SK-N-SH treated with all-trans-retinoic acid at 6 μM for 48 hours (cell line): Measurements from ENCODE around the gene UBXN6.

Source experiments
- BACH2 ChIP-seq: fragments of 250-450 bp; sonication (Bioruptor Pico); IDR thresholded peaks from 2 replicates; pipeline ENCODE4 v1.9.0; 2021; ENCODE audit warnings: mild to moderate bottlenecking, borderline replicate concordance
- GLIS3 ChIP-seq: fragments of 250-450 bp; sonication (Bioruptor Pico); IDR thresholded peaks from 2 replicates; pipeline ENCODE4 v1.5.0; 2020; ENCODE audit warnings: mild to moderate bottlenecking, moderate library complexity
- ISL1 ChIP-seq: fragments of 250-450 bp; sonication (Bioruptor Pico); IDR thresholded peaks from 2 replicates; pipeline ENCODE4 v2.1.2; 2022; ENCODE audit warnings: mild to moderate bottlenecking, moderate library complexity
- RARB ChIP-seq: fragments of 250-450 bp; sonication (Bioruptor Pico); IDR thresholded peaks from 2 replicates; pipeline ENCODE4 v1.8.0; 2021; ENCODE audit warnings: mild to moderate bottlenecking, moderate library complexity
- TOX ChIP-seq: fragments of 250-450 bp; sonication (Bioruptor Pico); IDR thresholded peaks from 2 replicates; pipeline ENCODE4 v1.8.0; 2021; ENCODE audit warnings: mild to moderate bottlenecking, moderate library complexity, borderline replicate concordance
- ZC3H10 ChIP-seq: fragments of 250-450 bp; sonication (Bioruptor Pico); IDR thresholded peaks from 2 replicates; pipeline ENCODE4 v1.5.1; 2021; ENCODE audit warnings: mild to moderate bottlenecking, moderate library complexity
- ZFP3 ChIP-seq: fragments of 250-450 bp; sonication (Bioruptor Pico); IDR thresholded peaks from 2 replicates; pipeline ENCODE4 v1.5.0; 2020; ENCODE audit warnings: mild to moderate bottlenecking, moderate library complexity
- TF ChIP-seq, protein P1 (sequence below): fragments of 250-450 bp; sonication (Bioruptor Pico); IDR thresholded peaks from 2 replicates; pipeline ENCODE4 v1.5.1; 2020; ENCODE audit warnings: low read depth, mild to moderate bottlenecking, moderate library complexity
- TF ChIP-seq, protein P2 (sequence below): fragments of 250-450 bp; sonication (Bioruptor Pico); IDR thresholded peaks from 2 replicates; pipeline ENCODE4 v1.5.1; 2021; ENCODE audit warnings: mild to moderate bottlenecking, moderate library complexity
- TF ChIP-seq, protein P3 (sequence below): fragments of 250-450 bp; sonication (Bioruptor Pico); IDR thresholded peaks from 2 replicates; pipeline ENCODE4 v1.5.0; 2020; ENCODE audit warnings: mild to moderate bottlenecking, moderate library complexity

DNA sequence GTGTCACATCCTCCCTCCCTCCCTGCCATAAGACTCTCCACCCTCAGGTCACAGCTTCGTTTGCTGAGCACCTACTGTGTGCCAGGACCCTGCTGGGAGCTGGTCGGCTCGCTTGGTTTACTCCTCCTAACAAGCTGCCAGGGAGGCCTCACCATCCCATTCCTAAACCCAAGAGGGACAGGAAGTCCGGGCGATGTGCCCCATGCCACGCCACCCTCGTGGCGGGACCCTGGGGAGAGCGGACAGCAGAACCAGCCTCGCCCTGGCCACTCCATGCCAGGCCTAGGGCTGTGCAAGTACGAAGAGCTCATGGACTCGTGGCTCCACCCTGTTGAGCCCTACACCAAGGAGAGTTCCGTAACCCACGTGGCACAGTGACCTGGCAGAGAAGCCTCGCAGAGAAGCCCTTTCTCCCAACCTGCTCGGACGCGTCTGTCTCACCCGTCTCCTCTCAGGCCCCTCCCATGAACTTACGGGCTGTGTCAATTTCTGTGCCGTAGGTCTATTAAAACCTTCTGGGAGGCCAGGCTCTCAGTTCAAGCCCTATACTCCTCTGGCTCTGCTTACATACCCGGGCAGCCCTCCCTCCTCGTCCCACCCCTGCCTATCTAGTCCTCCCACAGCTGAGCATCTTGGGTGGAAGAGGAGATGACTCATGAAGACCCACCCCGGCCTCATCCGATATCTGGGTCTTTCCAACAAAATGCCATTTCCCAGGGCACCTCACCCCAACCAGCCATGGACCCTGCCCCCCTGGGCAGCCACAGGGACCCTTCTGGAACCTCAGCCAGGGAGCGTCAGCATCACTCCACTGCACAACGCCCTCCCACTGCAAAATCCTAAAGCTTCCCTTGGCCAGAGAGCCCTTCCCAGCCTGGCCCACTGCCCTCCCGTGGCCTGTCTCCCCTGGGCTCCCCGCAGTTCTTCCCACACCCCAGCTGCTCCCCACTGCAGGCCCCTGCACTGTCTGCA, 2.6 kb downstream of the UBXN6 start:
- TF ChIP-seq, protein P1, sequence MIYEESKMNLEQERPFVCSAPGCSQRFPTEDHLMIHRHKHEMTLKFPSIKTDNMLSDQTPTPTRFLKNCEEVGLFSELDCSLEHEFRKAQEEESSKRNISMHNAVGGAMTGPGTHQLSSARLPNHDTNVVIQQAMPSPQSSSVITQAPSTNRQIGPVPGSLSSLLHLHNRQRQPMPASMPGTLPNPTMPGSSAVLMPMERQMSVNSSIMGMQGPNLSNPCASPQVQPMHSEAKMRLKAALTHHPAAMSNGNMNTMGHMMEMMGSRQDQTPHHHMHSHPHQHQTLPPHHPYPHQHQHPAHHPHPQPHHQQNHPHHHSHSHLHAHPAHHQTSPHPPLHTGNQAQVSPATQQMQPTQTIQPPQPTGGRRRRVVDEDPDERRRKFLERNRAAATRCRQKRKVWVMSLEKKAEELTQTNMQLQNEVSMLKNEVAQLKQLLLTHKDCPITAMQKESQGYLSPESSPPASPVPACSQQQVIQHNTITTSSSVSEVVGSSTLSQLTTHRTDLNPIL (CRISPR knock-in tag): no peak
- TF ChIP-seq ZC3H10 (no peak), RARB (CRISPR knock-in tag) (no peak), BACH2 (CRISPR knock-in tag) (no peak), GLIS3 (CRISPR knock-in tag) (no peak), ISL1 (CRISPR knock-in tag) (no peak), TOX (no peak), ZFP3 (CRISPR knock-in tag) (no peak)
- TF ChIP-seq, protein P2, sequence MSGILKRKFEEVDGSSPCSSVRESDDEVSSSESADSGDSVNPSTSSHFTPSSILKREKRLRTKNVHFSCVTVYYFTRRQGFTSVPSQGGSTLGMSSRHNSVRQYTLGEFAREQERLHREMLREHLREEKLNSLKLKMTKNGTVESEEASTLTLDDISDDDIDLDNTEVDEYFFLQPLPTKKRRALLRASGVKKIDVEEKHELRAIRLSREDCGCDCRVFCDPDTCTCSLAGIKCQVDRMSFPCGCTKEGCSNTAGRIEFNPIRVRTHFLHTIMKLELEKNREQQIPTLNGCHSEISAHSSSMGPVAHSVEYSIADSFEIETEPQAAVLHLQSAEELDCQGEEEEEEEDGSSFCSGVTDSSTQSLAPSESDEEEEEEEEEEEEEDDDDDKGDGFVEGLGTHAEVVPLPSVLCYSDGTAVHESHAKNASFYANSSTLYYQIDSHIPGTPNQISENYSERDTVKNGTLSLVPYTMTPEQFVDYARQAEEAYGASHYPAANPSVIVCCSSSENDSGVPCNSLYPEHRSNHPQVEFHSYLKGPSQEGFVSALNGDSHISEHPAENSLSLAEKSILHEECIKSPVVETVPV (CRISPR knock-in tag): no peak
- TF ChIP-seq, protein P3, sequence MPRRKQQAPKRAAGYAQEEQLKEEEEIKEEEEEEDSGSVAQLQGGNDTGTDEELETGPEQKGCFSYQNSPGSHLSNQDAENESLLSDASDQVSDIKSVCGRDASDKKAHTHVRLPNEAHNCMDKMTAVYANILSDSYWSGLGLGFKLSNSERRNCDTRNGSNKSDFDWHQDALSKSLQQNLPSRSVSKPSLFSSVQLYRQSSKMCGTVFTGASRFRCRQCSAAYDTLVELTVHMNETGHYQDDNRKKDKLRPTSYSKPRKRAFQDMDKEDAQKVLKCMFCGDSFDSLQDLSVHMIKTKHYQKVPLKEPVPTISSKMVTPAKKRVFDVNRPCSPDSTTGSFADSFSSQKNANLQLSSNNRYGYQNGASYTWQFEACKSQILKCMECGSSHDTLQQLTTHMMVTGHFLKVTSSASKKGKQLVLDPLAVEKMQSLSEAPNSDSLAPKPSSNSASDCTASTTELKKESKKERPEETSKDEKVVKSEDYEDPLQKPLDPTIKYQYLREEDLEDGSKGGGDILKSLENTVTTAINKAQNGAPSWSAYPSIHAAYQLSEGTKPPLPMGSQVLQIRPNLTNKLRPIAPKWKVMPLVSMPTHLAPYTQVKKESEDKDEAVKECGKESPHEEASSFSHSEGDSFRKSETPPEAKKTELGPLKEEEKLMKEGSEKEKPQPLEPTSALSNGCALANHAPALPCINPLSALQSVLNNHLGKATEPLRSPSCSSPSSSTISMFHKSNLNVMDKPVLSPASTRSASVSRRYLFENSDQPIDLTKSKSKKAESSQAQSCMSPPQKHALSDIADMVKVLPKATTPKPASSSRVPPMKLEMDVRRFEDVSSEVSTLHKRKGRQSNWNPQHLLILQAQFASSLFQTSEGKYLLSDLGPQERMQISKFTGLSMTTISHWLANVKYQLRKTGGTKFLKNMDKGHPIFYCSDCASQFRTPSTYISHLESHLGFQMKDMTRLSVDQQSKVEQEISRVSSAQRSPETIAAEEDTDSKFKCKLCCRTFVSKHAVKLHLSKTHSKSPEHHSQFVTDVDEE (CRISPR knock-in tag): no peak
